Motor neuron (in vitro differentiated cells): Measurements from ENCODE around the gene TET2. TPM values are rescaled to one million over a fixed set of nuclear protein-coding genes. Genes with fewer than 3 reads are reported as not detected.

Source experiments
- ATAC-seq, 8 experiments: fragments of 200-7000 bp; cut with Tn5 transposase; replicated peaks in 6 of 8; 2 replicates each; pipeline ENCODE4 v1.8.0; 2021; ENCODE audit warnings: mild to moderate bottlenecking in 8 of 8, moderate library complexity in 8 of 8
- H3K27ac ChIP-seq, 2 donors: fragments of 250-450 bp; sonication (Bioruptor Pico); 2 replicates each; pipeline ENCODE4 v1.9.0; 2021; ENCODE audit warnings: antibody characterized with exemption in 2 of 2, mild to moderate bottlenecking in 2 of 2, moderate library complexity in 1 of 2
- H3K4me1 ChIP-seq, 2 donors: fragments of 250-450 bp; sonication (Bioruptor Pico); replicated peaks in 1 of 2; 2 replicates each; pipeline ENCODE4 v1.6.1; 2021; ENCODE audit warnings: antibody characterized with exemption in 2 of 2, mild to moderate bottlenecking in 2 of 2, moderate library complexity in 1 of 2
- H3K4me3 ChIP-seq, 5 donors: fragments of 250-450 bp; sonication (Bioruptor Pico); 2 replicates each; pipeline ENCODE4 v1.9.0; 2021; ENCODE audit warnings: antibody characterized with exemption in 5 of 5, mild to moderate bottlenecking in 5 of 5, moderate library complexity in 4 of 5
- WGBS, 10 experiments: fragments of 450-650 bp; shearing (Covaris generic); methylation state at CpG; one replicate each; pipeline ENCODE4 v1.0.0; 2022; 5-methylcytosine and 5-hydroxymethylcytosine counted together
- in situ Hi-C, 9 experiments: fragments of 400-800 bp; cut with MboI; loops; one replicate each; pipeline ENCODE4 v1.15.0; 2021; ENCODE audit warnings: low sequenced_read_pairs in 9 of 9, low pct_unique_long_range_greater_than_20kb in 2 of 9; ENCODE audit not compliant: unreplicated experiment in 9 of 9
- total RNA-seq, 8 experiments: library from RNA; unstranded; fragments of 300-600 nt; gene quantifications; 2 replicates each; pipeline versions ENCODE4 v1.2.3 to v1.2.4, GENCODE V29; 2022

TET2 gene
- total RNA-seq, 8 experiments from 2014 or later, result 6.5 to 57.0 (median 35.6) TPM

- Histone ChIP-seq H3K4me3 (no peak overlapping the region), H3K27ac (no peak overlapping the region), H3K4me1 (peaks cover 0 to 9% of the 10 kb centered on the region in 2 donors)
- 25 to 100% (median 75%) methylated on average over 1 to 2 of the region's 2 CpGs; no CpG with 5 or more reads in 1 of the 10 experiments for WGBS, 10 experiments
- in situ Hi-C loops, result no loop called here
- no peak for ATAC-seq
Observed at GRCh38 chr4:105274090-105274489, 127.4 kb downstream of the TET2 start.

- 88 to 100% (median 100%) methylated on average over 1 of the region's 1 CpG; no CpG with 5 or more reads in 1 of the 10 experiments for WGBS, 10 experiments
Observed at GRCh38 chr4:105274504-105274903, 127.8 kb downstream of the TET2 start.

GRCh38 chr4:105276361-105277104, 129.9 kb downstream of the TET2 start:
- H3K27ac ChIP-seq, result no peak overlapping the region
- peak in 3 of 8 experiments; percentile 7 to 83 (median 14) for ATAC-seq
- H3K4me3 ChIP-seq, result no peak overlapping the region
- peaks cover 4 to 16% of the 10 kb centered on the region in 2 donors for H3K4me1 ChIP-seq
- in situ Hi-C loops, result no loop called here
- 40 to 100% (median 83%) methylated on average over 1 to 7 of the region's 9 CpGs for WGBS, 10 experiments

More at GRCh38 chr4:105274504-105274903, 127.8 kb downstream of the TET2 start:
- Histone ChIP-seq H3K4me3 (no peak overlapping the region), H3K4me1 (peaks cover 0 to 9% of the 10 kb centered on the region in 2 donors), H3K27ac (no peak overlapping the region)
- in situ Hi-C loops, result no loop called here
- ATAC-seq, result no peak

- H3K4me1 ChIP-seq, result peaks cover 4 to 16% of the 10 kb centered on the region in 2 donors
- no peak overlapping the region for H3K4me3 ChIP-seq
- in situ Hi-C loops, result no loop called here
- WGBS, 10 experiments, result 0 to 86% (median 28%) methylated on average over 1 of the region's 1 CpG; no CpG with 5 or more reads in 2 of the 10 experiments
- ATAC-seq, result peak in 2 of 8 experiments; percentile 8 to 37
- H3K27ac ChIP-seq, result no peak overlapping the region
Observed at GRCh38 chr4:105277702-105278101, 131.0 kb downstream of the TET2 start.

- ATAC-seq, result no peak
- WGBS, 10 experiments, result 38 to 100% (median 100%) methylated on average over 1 of the region's 1 CpG; no CpG with 5 or more reads in 4 of the 10 experiments
- Histone ChIP-seq H3K27ac (no peak overlapping the region), H3K4me3 (no peak overlapping the region), H3K4me1 (peaks cover 4 to 16% of the 10 kb centered on the region in 2 donors)
- in situ Hi-C loops, result no loop called here
Observed at GRCh38 chr4:105279314-105279713, 132.6 kb downstream of the TET2 start.

GRCh38 chr4:105280338-105281123, 133.9 kb downstream of the TET2 start:
- Histone ChIP-seq H3K27ac (peak overlapping the region in 1 of 2 donors; percentile 16), H3K4me1 (peaks cover 4 to 16% of the 10 kb centered on the region in 2 donors), H3K4me3 (no peak overlapping the region)
- 0 to 20% (median 13%) methylated on average over 1 of the region's 1 CpG; no CpG with 5 or more reads in 6 of the 10 experiments for WGBS, 10 experiments
- in situ Hi-C loops, result no loop called here
- peak; percentile 23 to 87 (median 70) for ATAC-seq

GRCh38 chr4:105281124-105281415, 134.4 kb downstream of the TET2 start:
- Histone ChIP-seq H3K4me1 (peaks cover 4 to 16% of the 10 kb centered on the region in 2 donors), H3K4me3 (no peak overlapping the region), H3K27ac (peak overlapping the region in 1 of 2 donors; percentile 16)
- peak in 3 of 8 experiments; percentile 16 to 36 (median 23) for ATAC-seq
- in situ Hi-C loops, result no loop called here
- 17 to 79% (median 53%) methylated on average over 1 to 5 of the region's 5 CpGs; no CpG with 5 or more reads in 1 of the 10 experiments for WGBS, 10 experiments

- WGBS, 10 experiments, result 58 to 100% (median 93%) methylated on average over 1 to 3 of the region's 3 CpGs; no CpG with 5 or more reads in 1 of the 10 experiments
- Histone ChIP-seq H3K4me3 (no peak overlapping the region), H3K27ac (no peak overlapping the region), H3K4me1 (peaks cover 4 to 11% of the 10 kb centered on the region in 2 donors)
- ATAC-seq, result no peak
- in situ Hi-C loops, result no loop called here
Observed at GRCh38 chr4:105282489-105282888, 135.8 kb downstream of the TET2 start.

- no peak for ATAC-seq
- peaks cover 4 to 7% of the 10 kb centered on the region in 2 donors for H3K4me1 ChIP-seq
- no peak overlapping the region for H3K27ac ChIP-seq
- H3K4me3 ChIP-seq, result no peak overlapping the region
- in situ Hi-C loops, result no loop called here
- WGBS, 10 experiments, result 38 to 100% (median 91%) methylated on average over 1 of the region's 1 CpG; no CpG with 5 or more reads in 3 of the 10 experiments
Observed at GRCh38 chr4:105283501-105283900, 136.8 kb downstream of the TET2 start.

GRCh38 chr4:105288121-105288520, 141.4 kb downstream of the TET2 start:
- WGBS, 10 experiments, result 30 to 100% (median 100%) methylated on average over 1 to 2 of the region's 2 CpGs; no CpG with 5 or more reads in 5 of the 10 experiments
- no peak overlapping the region for H3K27ac ChIP-seq
- H3K4me1 ChIP-seq, result no peaks in the 10 kb centered on the region
- H3K4me3 ChIP-seq, result no peak overlapping the region
- ATAC-seq, result no peak
- in situ Hi-C loops, result no loop called here

- 0 to 71% (median 61%) methylated on average over 1 to 3 of the region's 3 CpGs for WGBS, 10 experiments
- in situ Hi-C loops, result no loop called here
- no peak overlapping the region for H3K4me3 ChIP-seq
- H3K27ac ChIP-seq, result no peak overlapping the region
- H3K4me1 ChIP-seq, result no peaks in the 10 kb centered on the region
- no peak for ATAC-seq
Observed at GRCh38 chr4:105291925-105292324, 145.2 kb downstream of the TET2 start.

- no peak overlapping the region for H3K4me3 ChIP-seq
- in situ Hi-C loops, result no loop called here
Observed at GRCh38 chr4:105293360-105293759, 146.7 kb downstream of the TET2 start.

GRCh38 chr4:105296672-105297071, 150.0 kb downstream of the TET2 start:
- WGBS, 10 experiments, result 67 to 100% (median 88%) methylated on average over 2 to 6 of the region's 6 CpGs; no CpG with 5 or more reads in 2 of the 10 experiments
- Histone ChIP-seq H3K4me1 (no peaks in the 10 kb centered on the region), H3K27ac (no peak overlapping the region), H3K4me3 (no peak overlapping the region)
- in situ Hi-C loops, result no loop called here
- no peak for ATAC-seq

More at GRCh38 chr4:105293360-105293759, 146.7 kb downstream of the TET2 start:
- H3K4me1 ChIP-seq, result no peaks in the 10 kb centered on the region
- no peak overlapping the region for H3K27ac ChIP-seq
- ATAC-seq, result no peak
